NCI-H146 treated with DMSO at 0.1 percent for 48 hours (cell line): ENCODE measurements around the gene SEMA3G.

Source experiments
- DNase-seq: peaks from one replicate; lab custom pipeline; 2025; ENCODE audit not compliant: unreplicated experiment; lab: John Stamatoyannopoulos, UW

SEMA3G gene

GRCh38 chr3:52422669-52423068 lies 22.2 kb downstream of the SEMA3G start:
- DNase-seq = no peak

DNA sequence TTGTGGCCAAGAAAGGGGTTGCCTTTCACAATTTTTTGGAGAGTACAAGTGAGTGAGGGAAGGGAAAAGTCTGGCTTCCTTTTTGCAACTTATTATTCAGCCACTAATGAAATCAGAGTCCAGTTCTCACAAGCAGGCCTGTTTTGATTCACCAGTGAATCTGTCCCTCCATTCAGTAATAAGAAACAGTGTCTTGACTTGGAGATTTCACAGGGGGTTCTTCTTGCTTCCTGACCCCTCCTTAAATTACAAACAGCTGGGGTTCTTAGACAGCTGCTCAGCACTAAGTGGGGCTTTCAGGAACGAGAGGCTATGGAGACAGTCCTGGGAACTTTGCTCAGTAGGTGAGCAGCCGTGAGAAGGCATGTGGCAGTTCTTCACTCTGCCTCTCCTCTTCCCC lies 24.5 kb downstream of the SEMA3G start:
- no peak for DNase-seq

DNA sequence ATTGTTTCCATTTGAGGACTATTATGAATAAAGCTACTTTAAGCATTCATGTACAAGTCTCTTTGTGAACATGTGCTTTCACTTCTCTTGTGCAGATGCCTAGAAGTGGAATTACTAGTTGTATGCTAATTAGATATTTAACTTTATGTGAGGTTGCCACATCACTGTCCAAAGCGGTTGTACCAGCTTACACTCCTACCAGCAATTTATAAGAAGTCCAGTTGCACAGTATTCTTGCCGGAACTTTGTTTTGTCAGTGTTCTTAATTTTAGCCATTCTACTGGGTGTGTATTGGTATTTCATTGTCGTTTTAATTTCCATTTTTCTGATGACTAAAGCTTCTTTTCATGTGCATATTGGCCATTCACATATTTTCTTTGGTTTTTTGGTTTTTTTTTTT lies 29.1 kb downstream of the SEMA3G start:
- no peak for DNase-seq

GRCh38 chr3:52408466-52408865 lies 36.4 kb downstream of the SEMA3G start:
- no peak for DNase-seq

DNA sequence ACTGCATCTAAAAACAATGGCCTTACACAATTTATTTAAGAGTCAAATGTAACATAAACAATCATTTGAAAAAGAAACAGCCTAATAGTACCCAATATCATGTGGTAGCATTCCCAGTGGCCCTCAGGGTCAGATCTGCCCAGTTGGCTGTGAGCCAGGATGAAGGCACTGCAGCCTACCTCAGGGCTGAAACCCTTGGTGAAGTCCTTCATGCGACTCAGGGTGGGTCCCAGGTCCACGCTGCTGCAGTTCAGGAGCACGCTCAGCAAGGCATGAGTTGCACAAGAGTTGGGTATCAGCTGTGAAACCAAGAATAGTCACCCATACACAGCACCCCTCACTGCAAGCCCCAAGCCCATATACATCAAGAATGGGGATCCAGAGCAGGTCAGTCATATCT lies 37.1 kb downstream of the SEMA3G start:
- DNase-seq = no peak

DNA sequence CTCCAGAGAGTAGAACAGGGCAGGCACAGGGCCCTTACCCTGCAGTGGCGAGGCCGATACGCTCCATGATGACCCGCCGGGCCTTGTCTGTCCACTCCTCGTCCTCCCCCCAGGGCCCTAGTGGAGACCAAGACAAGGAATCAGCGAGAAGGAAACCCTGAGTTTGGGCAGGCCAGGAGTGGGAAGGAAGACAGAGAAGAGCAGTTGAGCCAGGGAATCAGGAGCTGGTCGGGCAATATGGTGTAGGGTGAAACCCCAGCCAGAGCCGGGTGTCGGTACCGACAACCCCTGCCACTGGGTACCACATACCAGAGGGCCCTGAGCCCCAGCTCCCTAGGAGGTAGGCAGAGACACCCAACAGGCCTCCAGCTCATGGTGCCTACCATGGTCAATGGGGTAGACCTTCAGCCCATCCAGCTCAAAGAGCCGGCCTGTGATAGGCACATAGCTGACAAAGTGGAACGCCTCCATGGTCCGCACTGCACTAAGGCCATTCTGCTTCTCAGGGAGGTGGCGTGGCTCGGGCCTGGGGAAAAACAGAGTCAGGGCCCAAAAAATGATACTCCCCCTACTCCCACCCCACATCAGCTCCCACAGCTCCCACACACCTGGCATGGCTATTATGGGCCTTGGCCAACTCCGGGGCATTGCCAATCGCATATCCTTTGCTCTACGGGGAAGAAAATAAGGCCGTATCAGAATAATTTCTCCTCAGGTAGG lies 38.0 kb downstream of the SEMA3G start:
- no peak for DNase-seq

GRCh38 chr3:52406231-52406661 lies 38.7 kb downstream of the SEMA3G start:
- DNase-seq = no peak

DNA sequence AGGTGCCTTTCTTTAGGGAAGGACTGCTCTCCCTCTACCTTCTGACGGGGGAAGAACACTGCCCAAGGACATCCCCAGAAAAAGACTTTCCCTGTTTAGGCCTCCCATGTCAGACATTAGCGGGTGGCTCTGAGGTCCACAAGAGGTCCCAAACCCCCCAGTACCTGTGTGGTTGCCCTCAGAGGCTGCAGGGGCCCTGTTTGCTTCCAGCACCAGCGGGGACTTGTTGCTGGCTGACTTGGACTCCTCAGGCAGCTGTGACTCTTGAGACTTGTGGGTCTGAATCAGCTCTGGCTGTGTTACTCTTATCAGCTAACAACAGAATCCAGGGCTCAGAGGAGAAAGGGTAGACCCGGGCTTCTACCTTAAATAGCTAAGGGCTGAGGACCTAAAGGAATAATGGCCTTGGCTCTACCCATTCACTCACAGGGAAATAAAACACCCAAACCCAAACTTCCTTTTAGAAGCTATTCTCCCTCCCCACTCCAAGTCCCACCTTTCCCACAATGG lies 39.2 kb downstream of the SEMA3G start:
- DNase-seq = no peak

GRCh38 chr3:52405066-52405465 lies 39.8 kb downstream of the SEMA3G start:
- no peak for DNase-seq

DNA sequence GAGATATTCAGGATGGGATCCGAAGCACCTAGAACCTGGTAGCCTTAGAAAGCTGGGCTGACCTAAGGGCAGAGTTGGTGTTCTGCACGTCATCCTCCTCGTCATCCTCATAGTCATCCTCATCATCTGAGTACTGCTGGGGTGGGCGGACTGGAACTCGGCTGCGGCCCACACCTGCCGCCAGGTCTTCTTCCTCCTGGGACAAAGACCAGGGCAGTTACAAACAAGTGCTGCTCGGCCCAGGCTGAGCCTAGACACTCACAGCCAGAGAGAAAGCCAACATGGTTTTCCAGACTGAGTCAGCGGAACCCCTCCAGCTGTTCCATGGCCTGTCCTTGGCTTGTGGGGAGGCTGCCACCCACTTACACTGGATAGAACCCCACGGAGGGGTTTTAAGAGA lies 40.5 kb downstream of the SEMA3G start:
- no peak for DNase-seq

- no peak for DNase-seq
Measured at GRCh38 chr3:52403955-52404354, 40.9 kb downstream of the SEMA3G start.

GRCh38 chr3:52403271-52403841 lies 41.5 kb downstream of the SEMA3G start:
- no peak for DNase-seq

GRCh38 chr3:52402706-52403270 lies 42.1 kb downstream of the SEMA3G start:
- no peak for DNase-seq

GRCh38 chr3:52402101-52402521 lies 42.8 kb downstream of the SEMA3G start:
- DNase-seq = no peak

GRCh38 chr3:52401551-52401950 lies 43.4 kb downstream of the SEMA3G start:
- no peak for DNase-seq

DNA sequence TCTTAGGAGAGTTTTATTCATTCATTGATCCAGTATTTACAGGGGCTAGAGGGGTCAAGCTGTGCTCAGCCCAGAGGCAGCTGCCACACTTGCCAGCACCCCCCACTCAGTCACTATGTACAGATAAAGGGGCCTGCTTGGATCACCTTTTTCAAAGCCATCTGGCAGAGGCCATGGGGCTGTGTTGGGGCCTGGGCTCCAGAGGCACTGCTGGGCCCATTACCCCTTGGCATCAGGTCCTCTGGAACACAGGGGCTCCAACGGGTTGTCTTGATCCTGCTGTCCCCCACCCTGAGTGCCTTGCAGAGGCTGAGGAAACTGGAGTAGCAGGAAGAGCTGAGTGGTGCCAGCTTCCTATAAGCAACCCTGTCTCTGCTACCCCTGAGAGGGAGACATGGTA lies 43.9 kb downstream of the SEMA3G start:
- no peak for DNase-seq

DNA sequence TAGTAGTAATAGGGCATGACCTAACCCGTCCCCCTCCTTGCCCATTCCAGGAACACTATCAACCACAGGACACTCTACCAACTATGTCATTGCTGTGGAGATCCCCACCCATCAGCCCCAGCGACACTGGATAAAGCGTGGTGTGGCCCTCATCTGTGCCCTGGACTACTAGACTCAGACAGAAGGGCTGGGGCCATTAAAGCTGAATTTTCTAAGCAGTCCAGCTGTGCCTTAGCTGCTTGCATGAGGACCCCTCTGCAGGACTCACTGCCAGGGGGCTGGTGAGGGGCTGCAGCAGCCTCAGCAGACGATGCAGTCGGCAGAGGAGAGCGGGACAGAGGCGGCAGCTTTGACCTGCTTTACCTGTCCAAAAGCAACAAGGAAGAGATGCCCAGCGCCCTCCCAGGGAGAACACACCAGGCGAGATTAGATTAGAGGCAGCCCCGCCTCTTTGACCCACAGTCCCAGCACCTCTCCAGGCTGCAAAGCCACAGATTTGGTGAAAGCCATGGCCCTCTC lies 44.6 kb downstream of the SEMA3G start:
- no peak for DNase-seq

GRCh38 chr3:52399593-52399992 lies 45.3 kb downstream of the SEMA3G start:
- DNase-seq = no peak

DNA sequence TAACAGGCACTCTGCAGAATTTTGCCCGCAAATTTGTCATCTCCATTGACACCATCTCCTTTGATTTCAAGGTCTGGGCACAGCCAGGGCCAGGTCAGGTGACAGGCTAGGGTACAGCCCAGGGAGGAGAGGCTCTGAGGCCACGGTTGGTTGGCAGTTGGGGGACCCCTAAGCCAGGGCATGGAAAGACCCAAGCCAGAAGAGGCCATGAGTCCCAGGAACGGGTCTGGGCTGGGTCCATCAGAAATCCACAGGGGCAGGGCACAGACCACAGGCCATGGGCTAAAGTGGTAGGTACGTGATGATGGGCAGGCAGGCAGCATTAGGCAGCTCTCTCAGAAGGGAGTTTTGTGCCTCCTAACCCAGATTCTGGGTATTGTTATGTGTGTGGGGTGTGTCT lies 45.8 kb downstream of the SEMA3G start:
- no peak for DNase-seq

GRCh38 chr3:52398670-52399081 lies 46.2 kb downstream of the SEMA3G start:
- no peak for DNase-seq

DNA sequence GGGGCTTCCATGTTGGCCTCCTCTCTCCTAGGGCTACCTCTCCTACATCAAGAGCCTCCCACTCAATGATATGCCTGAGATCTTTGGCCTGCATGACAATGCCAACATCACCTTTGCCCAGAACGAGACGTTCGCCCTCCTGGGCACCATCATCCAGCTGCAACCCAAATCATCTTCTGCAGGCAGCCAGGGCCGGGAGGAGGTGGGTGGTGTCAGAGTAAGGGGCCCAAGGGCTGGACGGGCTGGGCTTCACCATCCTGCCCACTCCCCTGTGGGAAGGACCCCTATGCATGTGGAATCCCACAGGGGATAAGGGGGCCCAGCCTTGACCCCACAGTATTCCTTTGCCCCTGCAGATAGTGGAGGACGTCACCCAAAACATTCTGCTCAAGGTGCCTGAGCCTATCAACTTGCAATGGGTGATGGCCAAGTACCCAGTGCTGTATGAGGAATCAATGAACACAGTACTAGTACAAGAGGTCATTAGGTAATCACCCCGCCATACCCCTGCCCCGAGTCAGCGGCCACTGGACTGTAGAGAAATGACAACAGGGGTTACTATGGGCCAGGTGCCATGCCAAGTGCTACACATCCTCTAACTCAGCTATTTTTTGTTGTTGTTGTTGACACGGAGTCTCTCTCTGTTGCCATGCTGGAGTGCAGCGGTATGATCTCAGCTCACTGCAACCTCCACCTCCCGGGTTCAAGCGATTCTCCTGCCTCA lies 47.1 kb downstream of the SEMA3G start:
- DNase-seq = no peak
